ENCODE results near the gene RYR3.

- TF ChIP-seq, protein P1, sequence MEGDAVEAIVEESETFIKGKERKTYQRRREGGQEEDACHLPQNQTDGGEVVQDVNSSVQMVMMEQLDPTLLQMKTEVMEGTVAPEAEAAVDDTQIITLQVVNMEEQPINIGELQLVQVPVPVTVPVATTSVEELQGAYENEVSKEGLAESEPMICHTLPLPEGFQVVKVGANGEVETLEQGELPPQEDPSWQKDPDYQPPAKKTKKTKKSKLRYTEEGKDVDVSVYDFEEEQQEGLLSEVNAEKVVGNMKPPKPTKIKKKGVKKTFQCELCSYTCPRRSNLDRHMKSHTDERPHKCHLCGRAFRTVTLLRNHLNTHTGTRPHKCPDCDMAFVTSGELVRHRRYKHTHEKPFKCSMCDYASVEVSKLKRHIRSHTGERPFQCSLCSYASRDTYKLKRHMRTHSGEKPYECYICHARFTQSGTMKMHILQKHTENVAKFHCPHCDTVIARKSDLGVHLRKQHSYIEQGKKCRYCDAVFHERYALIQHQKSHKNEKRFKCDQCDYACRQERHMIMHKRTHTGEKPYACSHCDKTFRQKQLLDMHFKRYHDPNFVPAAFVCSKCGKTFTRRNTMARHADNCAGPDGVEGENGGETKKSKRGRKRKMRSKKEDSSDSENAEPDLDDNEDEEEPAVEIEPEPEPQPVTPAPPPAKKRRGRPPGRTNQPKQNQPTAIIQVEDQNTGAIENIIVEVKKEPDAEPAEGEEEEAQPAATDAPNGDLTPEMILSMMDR (conservative IDR thresholded peaks at IDR 0.05 in 1 of 2, IDR thresholded peaks at IDR 0.05 in 1 of 2; ENCODE audit: extremely low read depth in 1 of 2, insufficient read depth in 1 of 2, low read depth in 1 of 2, low read length in 2 of 2), result no peak
- TF ChIP-seq EZH2 (IDR thresholded peaks at IDR 0.05; ENCODE audit: borderline replicate concordance, low read length), result no peak
Observed at GRCh38 chr15:33649217-33649933, 338.6 kb downstream of the RYR3 start.
